Stomach (tissue), 9 donors: ENCODE data around the gene MCM3AP. TPM values are rescaled to one million over a fixed set of nuclear protein-coding genes. Genes with fewer than 3 reads are reported as not detected.

Experiments
- DNase-seq, 2 donors: peaks; one replicate each; pipeline versions ENCODE4 v3.0.0 to v3.0.0-alpha.2; 2013 to 2019
- H3K27ac ChIP-seq, 5 donors: fragments of 200-600 bp in 4 of 5; sonication (generic) in 4 of 5; one replicate each; pipeline ENCODE4 v1.5.1; 2013 to 2019; ENCODE audit warnings: mild to moderate bottlenecking in 1 of 5, moderate library complexity in 1 of 5
- H3K27me3 ChIP-seq, 3 donors: fragments of 200-600 bp; sonication (generic); one replicate each; pipeline ENCODE4 v1.5.1; 2017 to 2019; ENCODE audit warnings: mixed run types in 1 of 3
- H3K36me3 ChIP-seq, 4 donors: fragments of 200-600 bp; sonication (generic); 1 replicate in 3 of 4; 2 replicates in 1 of 4; pipeline ENCODE4 v1.5.1; 2016 to 2019
- H3K4me1 ChIP-seq, 4 donors: fragments of 200-600 bp; sonication (generic); one replicate each; pipeline ENCODE4 v1.5.1; 2016 to 2019
- H3K4me3 ChIP-seq, 4 donors: fragments of 200-600 bp; sonication (generic) in 3 of 4; one replicate each; pipeline ENCODE4 v1.5.1; 2016 to 2019; ENCODE audit warnings: mild to moderate bottlenecking in 1 of 4
- H3K9me3 ChIP-seq, 4 donors: fragments of 200-600 bp; sonication (generic); one replicate each; pipeline ENCODE4 v1.5.1; 2016 to 2019
- CTCF ChIP-seq, 7 experiments: fragments of 450-650 bp in 4 of 7; fragments of 200-600 bp in 3 of 7; sonication (generic) in 3 of 7; IDR thresholded peaks; one replicate each; pipeline ENCODE4 v1.5.1; 2016 to 2019; ENCODE audit warnings: antibody characterized with exemption in 7 of 7, control low read depth in 2 of 7, mild to moderate bottlenecking in 1 of 7
- EP300 ChIP-seq: sonication (generic); formaldehyde crosslinking; IDR thresholded peaks from one replicate; pipeline ENCODE4 v1.6.1; 2017; ENCODE audit warnings: antibody characterized with exemption
- POLR2A ChIP-seq, 4 donors: fragments of 450-650 bp; IDR thresholded peaks; one replicate each; pipeline ENCODE4 v1.6.1; 2016; ENCODE audit warnings: antibody characterized with exemption in 4 of 4, control low read depth in 2 of 4, mild to moderate bottlenecking in 1 of 4, moderate library complexity in 1 of 4
- POLR2AphosphoS5 ChIP-seq, 3 donors: sonication (generic); formaldehyde crosslinking; IDR thresholded peaks; one replicate each; pipeline ENCODE4 v1.6.1; 2016; ENCODE audit warnings: antibody characterized with exemption in 3 of 3
- WGBS, 5 donors: extraction: QIAGEN DNeasy Blood & Tissue Kit in 3 of 5; methylation state at CpG; one replicate each; pipeline versions ENCODE4 v1.1.5 to v1.1.7; 2013 to 2018; 5-methylcytosine and 5-hydroxymethylcytosine counted together
- intact Hi-C: fragments of 100-400 bp; cut with DNase I; formaldehyde crosslinking; loops from one replicate; pipeline ENCODE4 v1.15.1; 2023; ENCODE audit warnings: low total_unique reads
- polyA plus RNA-seq, 3 donors: library from polyadenylated mRNA; stranded (reverse); fragments of 200-250 nt; gene quantifications; one replicate each; pipeline ENCODE4 v1.2.3, GENCODE V29; 2013
- total RNA-seq, 5 donors: library from RNA; depleted of rRNA; stranded (reverse); fragments of >200 nt; gene quantifications; one replicate each; pipeline versions ENCODE4 v1.1.0 to v1.2.3, GENCODE V29; 2014 to 2016
- donor health status: healthy with polysubstance abuse.
- donor health status: Bipolar disorder and iron deficiency.
- donor health status: healthy.

The MCM3AP gene
- total and polyA plus RNA-seq, 8 donors, result 18.9 to 555 (median 57.4) TPM

GRCh38 chr21:46188226-46189212 lies 96.9 kb downstream of the MCM3AP start:
- H3K27ac ChIP-seq, result peak overlapping the region in 4 of 5 donors; percentile 36 to 67 (median 49)
- 52 to 60% (median 57%) methylated on average over 17 of the region's 17 CpGs for WGBS, 5 donors

DNA sequence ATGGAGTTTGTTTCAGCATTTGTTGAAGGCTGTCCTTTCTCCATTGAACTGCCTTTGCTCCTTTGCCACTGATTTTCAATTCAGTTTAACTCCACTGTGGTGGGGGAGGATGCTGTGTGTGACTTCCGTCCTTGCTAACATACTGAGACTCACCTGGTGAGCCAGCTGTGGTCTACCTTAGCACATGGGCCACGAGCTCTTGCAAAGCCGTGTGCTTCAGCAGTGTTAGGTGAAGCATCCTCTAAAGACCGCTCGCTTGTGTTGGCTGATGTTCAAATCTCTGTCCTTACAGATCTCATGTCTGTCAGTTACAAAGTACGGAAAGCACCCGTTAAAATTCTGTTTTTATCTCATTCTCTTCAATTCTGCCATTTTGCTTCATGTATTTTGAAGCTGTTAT lies 97.6 kb downstream of the MCM3AP start:
- intact Hi-C loops, result no loop called here
- H3K4me3 ChIP-seq, result no peak overlapping the region
- peaks cover 0 to 14% (median 0%) of the 10 kb centered on the region in 3 donors for H3K27me3 ChIP-seq
- WGBS, 5 donors, result 88 to 90% (median 90%) methylated on average over 7 of the region's 7 CpGs
- no peak for TF ChIP-seq POLR2AphosphoS5 (IDR thresholded peaks at IDR 0.05)
- TF ChIP-seq POLR2A (IDR thresholded peaks at IDR 0.05), result no peak
- TF ChIP-seq EP300, result no peak
- no peak for TF ChIP-seq CTCF (IDR thresholded peaks at IDR 0.05)
- H3K36me3 ChIP-seq, result peaks cover 13 to 38% (median 33%) of the 10 kb centered on the region in 4 donors
- H3K9me3 ChIP-seq, result no peaks in the 10 kb centered on the region
- H3K27ac ChIP-seq, result peak overlapping the region in 1 of 5 donors; percentile 67
- H3K4me1 ChIP-seq, result peaks cover 0 to 31% (median 15%) of the 10 kb centered on the region in 4 donors
- no peak for DNase-seq

More at GRCh38 chr21:46188226-46189212, 96.9 kb downstream of the MCM3AP start:
- TF ChIP-seq EP300 (no peak), CTCF (IDR thresholded peaks at IDR 0.05) (no peak), POLR2AphosphoS5 (IDR thresholded peaks at IDR 0.05) (peak in 1 of 3 donors; percentile 49), POLR2A (IDR thresholded peaks at IDR 0.05) (no peak)
- Histone ChIP-seq H3K4me3 (no peak overlapping the region), H3K27me3 (peaks cover 0 to 14% (median 0%) of the 10 kb centered on the region in 3 donors), H3K4me1 (peaks cover 0 to 31% (median 12%) of the 10 kb centered on the region in 4 donors), H3K9me3 (no peaks in the 10 kb centered on the region), H3K36me3 (peaks cover 17 to 44% (median 38%) of the 10 kb centered on the region in 4 donors)
- intact Hi-C loops, result no loop called here
- DNase-seq, result no peak

DNA sequence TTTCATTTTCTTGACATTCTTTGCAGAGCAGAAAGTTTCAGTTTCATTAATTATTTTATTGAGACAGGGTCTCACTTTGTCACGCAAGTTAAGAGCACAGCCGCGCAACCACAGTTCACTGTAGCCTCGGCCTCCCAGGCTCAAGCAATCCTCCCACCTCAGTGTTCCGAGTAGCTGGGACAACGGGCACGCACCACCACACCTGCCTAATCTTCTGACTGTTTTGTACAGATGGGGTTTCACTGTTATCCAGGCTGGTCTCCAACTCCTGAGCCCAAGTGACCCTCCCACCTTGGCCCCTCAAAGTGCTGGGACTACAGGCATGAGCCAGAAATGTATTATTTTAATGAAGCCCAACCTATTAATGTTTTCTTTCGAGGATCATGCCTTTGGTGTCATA lies 98.2 kb downstream of the MCM3AP start:
- H3K36me3 ChIP-seq, result peaks cover 9 to 32% (median 27%) of the 10 kb centered on the region in 4 donors
- intact Hi-C loops, result no loop called here
- H3K27me3 ChIP-seq, result peaks cover 0 to 14% (median 0%) of the 10 kb centered on the region in 3 donors
- DNase-seq, result no peak
- TF ChIP-seq CTCF (IDR thresholded peaks at IDR 0.05) (no peak), POLR2AphosphoS5 (IDR thresholded peaks at IDR 0.05) (no peak), EP300 (no peak), POLR2A (IDR thresholded peaks at IDR 0.05) (no peak)
- peak overlapping the region in 1 of 5 donors; percentile 67 for H3K27ac ChIP-seq
- 91 to 97% (median 95%) methylated on average over 8 of the region's 8 CpGs for WGBS, 5 donors
- H3K4me1 ChIP-seq, result peaks cover 4 to 31% (median 18%) of the 10 kb centered on the region in 4 donors
- H3K4me3 ChIP-seq, result no peak overlapping the region
- H3K9me3 ChIP-seq, result no peaks in the 10 kb centered on the region

DNA sequence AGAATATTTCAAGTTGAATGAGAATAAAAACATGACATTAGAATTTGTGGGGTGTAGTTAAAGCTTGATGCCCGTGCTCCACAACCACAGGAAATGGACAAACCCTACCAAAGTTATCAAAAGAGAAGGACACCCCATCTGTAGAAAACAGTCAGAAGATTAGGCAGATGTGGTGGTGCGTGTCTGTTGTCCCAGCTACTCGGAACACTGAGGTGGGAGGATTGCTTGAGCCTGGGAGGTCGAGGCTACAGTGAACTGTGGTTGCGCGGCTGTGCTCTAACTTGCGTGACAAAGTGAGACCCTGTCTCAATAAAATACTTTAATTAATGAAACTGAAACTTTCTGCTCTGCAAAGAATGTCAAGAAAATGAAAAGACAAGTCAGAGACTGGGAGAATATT lies 99.7 kb downstream of the MCM3AP start:
- no peak for DNase-seq
- no peak overlapping the region for H3K4me3 ChIP-seq

More for the DNA sequence above, 99.7 kb downstream of the MCM3AP start:
- no peaks in the 10 kb centered on the region for H3K9me3 ChIP-seq
- peaks cover 6 to 31% (median 19%) of the 10 kb centered on the region in 4 donors for H3K4me1 ChIP-seq
- WGBS, 5 donors, result 77 to 84% (median 80%) methylated on average over 7 of the region's 7 CpGs
- H3K36me3 ChIP-seq, result peaks cover 4 to 22% (median 12%) of the 10 kb centered on the region in 4 donors
- TF ChIP-seq EP300 (no peak), CTCF (IDR thresholded peaks at IDR 0.05) (no peak), POLR2AphosphoS5 (IDR thresholded peaks at IDR 0.05) (no peak), POLR2A (IDR thresholded peaks at IDR 0.05) (no peak)
- intact Hi-C loops, result no loop called here
- peaks cover 0 to 14% (median 0%) of the 10 kb centered on the region in 3 donors for H3K27me3 ChIP-seq
- H3K27ac ChIP-seq, result peak overlapping the region in 2 of 5 donors; percentile 81 to 88
